ENCODE results near the gene QKI. TPM values are rescaled to one million over a fixed set of nuclear protein-coding genes. Genes with fewer than 3 reads are reported as not detected.

The QKI gene
- total RNA-seq, 2 experiments from 2014 or later: 69.0 to 70.6 TPM

DNA sequence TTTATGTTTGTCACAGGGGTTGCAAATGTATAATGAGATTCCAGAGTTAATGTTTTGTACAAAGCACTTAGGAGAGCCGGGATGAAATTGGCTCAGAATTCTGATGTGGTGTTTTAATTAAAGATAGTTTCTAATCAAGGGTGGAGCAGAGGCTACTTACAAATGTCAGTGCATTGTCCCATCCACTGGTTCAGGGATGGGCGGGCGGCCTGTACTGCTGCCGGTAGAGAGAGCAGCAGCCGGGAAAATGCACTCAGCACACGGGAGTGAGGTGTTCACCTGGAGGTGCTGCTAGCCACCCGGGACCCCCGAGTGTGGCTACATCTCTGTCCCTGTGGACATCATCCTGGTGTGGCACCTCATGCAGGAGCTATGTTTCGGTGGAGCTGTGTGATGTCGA, 193.3 kb downstream of the QKI start:
- Mint-ChIP-seq H3K27ac (no peak overlapping the region), H3K4me1 (peaks cover 4% of the 10 kb centered on the region), H3K9me3 (ENCODE audit: low read depth) (no peaks in the 10 kb centered on the region), H3K27me3 (peaks cover 3% of the 10 kb centered on the region), H3K36me3 (no peaks in the 10 kb centered on the region), H3K4me3 (no peak overlapping the region)
- CTCF ChIA-PET: no interaction called here
- ATAC-seq (no peak), DNase-seq (no peak)

DNA sequence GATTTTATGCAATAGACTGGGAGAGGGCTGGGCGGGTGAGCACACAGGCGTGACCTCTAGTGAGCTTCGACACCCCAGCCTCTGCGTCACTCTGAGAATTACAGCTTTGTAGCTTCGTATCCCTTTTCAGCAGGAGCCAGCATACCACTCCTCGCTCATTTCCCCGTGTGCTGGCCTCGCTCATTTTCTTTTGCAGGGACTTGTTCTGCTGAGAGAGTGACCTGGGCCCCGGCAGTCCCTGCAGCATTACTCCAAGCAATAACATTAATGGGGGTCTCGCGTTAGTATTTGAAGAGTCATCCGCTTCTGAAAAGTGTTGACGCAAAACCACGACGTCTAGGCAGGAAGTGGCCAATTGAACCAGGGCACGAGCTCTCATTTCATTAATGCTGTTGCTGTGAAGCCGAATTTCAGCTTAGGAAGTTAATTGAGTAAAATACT, 193.7 kb downstream of the QKI start:
- CTCF ChIA-PET: no interaction called here
- Mint-ChIP-seq H3K4me3 (no peak overlapping the region), H3K9me3 (ENCODE audit: low read depth) (no peaks in the 10 kb centered on the region), H3K4me1 (peaks cover 4% of the 10 kb centered on the region), H3K27ac (no peak overlapping the region), H3K36me3 (no peaks in the 10 kb centered on the region), H3K27me3 (no peaks in the 10 kb centered on the region)
- DNase-seq: no peak
- no peak for ATAC-seq

DNA sequence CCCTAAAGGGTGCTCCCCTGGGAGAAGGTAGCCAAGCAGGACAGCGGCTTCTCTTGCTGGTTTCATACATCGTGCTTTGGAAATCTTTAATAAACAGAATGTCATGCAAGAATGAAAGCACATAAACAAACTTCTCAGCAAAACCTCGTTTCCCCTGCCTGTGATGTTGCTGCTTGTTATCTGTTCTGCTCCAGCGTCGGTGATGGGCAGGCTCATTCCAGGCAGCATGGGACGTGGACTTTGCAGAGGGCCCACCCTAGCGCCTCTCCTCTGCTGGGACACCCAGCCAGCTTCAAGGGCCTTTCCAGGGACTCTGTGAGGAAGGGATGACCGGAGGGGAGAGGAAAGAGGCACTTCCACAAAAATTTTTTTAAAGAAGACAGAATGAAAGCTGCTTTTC, 197.7 kb downstream of the QKI start:
- no peaks in the 10 kb centered on the region for H3K27me3 Mint-ChIP-seq
- CTCF ChIA-PET: no interaction called here

DNA sequence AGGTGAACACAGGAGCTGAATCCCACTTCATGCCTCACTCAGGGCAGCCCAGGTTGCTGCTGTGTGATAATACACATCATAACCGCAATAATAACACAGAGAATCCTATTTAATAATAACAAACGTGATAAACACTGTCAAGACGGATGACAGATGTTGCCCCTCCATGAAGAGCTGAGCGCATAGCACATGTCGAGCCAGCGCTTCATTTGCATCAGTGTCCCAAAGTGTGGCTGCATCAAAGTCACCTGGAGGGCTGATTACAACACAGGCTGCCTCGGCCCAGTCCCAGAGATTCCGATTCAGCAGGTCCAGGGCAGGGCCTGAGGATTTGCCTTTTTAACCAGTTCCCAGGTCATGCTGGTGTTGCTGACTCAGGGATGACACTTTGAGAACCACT, 198.5 kb downstream of the QKI start:
- H3K27ac Mint-ChIP-seq: no peak overlapping the region
- H3K4me3 Mint-ChIP-seq: no peak overlapping the region
- peaks cover 4% of the 10 kb centered on the region for H3K4me1 Mint-ChIP-seq
- H3K36me3 Mint-ChIP-seq: no peaks in the 10 kb centered on the region
- ATAC-seq: no peak
- CTCF ChIA-PET: no interaction called here
- H3K9me3 Mint-ChIP-seq (ENCODE audit: low read depth): no peaks in the 10 kb centered on the region
- no peaks in the 10 kb centered on the region for H3K27me3 Mint-ChIP-seq
- DNase-seq: no peak

More for the DNA sequence above, 197.7 kb downstream of the QKI start:
- Mint-ChIP-seq H3K27ac (no peak overlapping the region), H3K9me3 (ENCODE audit: low read depth) (no peaks in the 10 kb centered on the region), H3K36me3 (no peaks in the 10 kb centered on the region), H3K4me3 (no peak overlapping the region), H3K4me1 (peaks cover 4% of the 10 kb centered on the region)
- no peak for ATAC-seq
- no peak for DNase-seq

DNA sequence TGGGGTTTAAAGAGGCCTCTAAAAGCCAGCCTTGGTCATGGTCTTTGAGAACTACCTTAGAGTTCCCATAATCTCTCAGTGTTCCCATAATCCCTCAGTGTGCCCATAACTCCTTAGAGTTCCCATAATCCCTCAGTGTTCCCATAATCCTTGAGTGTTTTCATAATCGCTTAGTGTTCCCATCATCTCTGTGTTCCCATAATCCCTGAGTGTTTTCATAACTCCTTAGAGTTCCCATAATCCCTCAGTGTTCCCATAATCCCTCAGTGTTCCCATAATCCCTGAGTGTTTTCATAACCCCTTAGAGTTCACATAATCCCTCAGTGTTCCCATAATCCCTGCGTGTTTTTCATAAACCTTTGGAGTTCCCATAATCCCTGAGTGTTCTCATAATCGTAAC, 199.2 kb downstream of the QKI start:
- Mint-ChIP-seq H3K27me3 (no peaks in the 10 kb centered on the region), H3K4me1 (no peaks in the 10 kb centered on the region), H3K9me3 (ENCODE audit: low read depth) (no peaks in the 10 kb centered on the region), H3K36me3 (no peaks in the 10 kb centered on the region), H3K4me3 (no peak overlapping the region), H3K27ac (no peak overlapping the region)
- CTCF ChIA-PET: no interaction called here
- DNase-seq (no peak), ATAC-seq (no peak)

DNA sequence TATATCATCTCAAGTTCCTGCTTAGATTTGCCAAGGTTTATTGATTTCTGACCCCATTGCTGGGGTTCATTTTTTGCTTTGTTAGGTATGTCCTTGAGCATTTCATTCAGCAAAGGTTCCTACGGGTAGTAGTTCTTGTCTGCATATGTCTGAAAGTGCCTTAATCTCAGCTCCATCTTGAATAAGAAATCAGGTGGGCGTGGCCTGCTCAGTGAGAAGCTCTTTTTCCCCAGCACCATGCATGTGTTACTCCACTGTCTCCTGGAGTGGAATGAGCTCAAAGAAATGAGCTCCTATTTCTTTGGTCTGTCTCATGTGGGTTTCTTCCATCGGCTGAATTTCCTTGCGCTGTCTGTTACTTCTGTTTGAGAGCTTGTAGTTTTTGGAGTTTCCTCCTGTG, 201.9 kb downstream of the QKI start:
- H3K4me3 Mint-ChIP-seq: no peak overlapping the region
- DNase-seq (no peak), ATAC-seq (no peak)
- H3K4me1 Mint-ChIP-seq: no peaks in the 10 kb centered on the region
- CTCF ChIA-PET: no interaction called here
- H3K27me3 Mint-ChIP-seq: no peaks in the 10 kb centered on the region
- H3K9me3 Mint-ChIP-seq (ENCODE audit: low read depth): no peaks in the 10 kb centered on the region
- H3K36me3 Mint-ChIP-seq: no peaks in the 10 kb centered on the region
- H3K27ac Mint-ChIP-seq: no peak overlapping the region

DNA sequence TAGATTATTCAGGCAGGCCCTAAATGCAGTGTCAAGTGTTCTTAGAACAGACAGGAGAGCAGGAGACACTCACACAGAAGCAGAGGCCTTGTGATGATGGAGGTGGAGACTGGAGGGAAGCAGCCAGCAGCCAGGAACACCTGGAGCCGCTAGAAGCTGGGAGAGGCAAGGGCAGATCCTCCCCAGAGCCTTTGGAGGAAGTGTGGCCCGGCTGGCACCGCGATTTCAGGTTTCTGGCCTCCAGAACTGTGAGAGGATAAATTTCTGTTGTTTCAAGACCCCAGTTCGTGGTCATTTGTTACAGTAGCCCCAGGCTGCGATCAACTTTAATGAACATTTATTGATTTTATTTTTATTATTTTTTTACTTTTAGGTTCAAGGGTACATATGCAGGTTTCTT, 203.0 kb downstream of the QKI start:
- H3K9me3 Mint-ChIP-seq (ENCODE audit: low read depth): no peaks in the 10 kb centered on the region
- H3K27me3 Mint-ChIP-seq: no peaks in the 10 kb centered on the region
- H3K36me3 Mint-ChIP-seq: no peaks in the 10 kb centered on the region
- no peaks in the 10 kb centered on the region for H3K4me1 Mint-ChIP-seq
- DNase-seq (no peak), ATAC-seq (no peak)
- H3K4me3 Mint-ChIP-seq: no peak overlapping the region
- no peak overlapping the region for H3K27ac Mint-ChIP-seq
- CTCF ChIA-PET: no interaction called here

DNA sequence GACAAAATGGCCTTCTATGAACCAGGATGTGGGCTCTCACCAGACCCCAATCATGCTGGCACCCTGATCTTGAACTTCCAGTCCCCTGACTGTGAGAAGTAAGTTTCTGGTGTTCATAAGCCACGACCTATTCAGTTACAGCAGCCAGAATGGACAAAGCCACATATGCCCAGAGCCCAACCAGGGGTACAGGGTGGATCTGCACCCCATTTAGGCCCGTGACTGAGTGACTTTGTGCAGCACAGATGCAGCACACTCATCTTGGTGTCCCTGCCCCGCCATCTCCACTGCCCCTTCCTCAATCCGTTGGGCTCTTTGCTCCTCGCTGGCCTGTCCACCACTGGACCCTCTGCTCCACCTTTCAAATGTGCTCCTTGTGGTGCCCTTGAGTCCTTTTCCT, 205.6 kb downstream of the QKI start:
- H3K27me3 Mint-ChIP-seq: peaks cover 2% of the 10 kb centered on the region
- H3K4me1 Mint-ChIP-seq: no peaks in the 10 kb centered on the region
- ATAC-seq (no peak), DNase-seq (no peak)
- CTCF ChIA-PET: no interaction called here
- H3K4me3 Mint-ChIP-seq: no peak overlapping the region
- H3K36me3 Mint-ChIP-seq: no peaks in the 10 kb centered on the region
- H3K9me3 Mint-ChIP-seq (ENCODE audit: low read depth): no peaks in the 10 kb centered on the region
- H3K27ac Mint-ChIP-seq: no peak overlapping the region

DNA sequence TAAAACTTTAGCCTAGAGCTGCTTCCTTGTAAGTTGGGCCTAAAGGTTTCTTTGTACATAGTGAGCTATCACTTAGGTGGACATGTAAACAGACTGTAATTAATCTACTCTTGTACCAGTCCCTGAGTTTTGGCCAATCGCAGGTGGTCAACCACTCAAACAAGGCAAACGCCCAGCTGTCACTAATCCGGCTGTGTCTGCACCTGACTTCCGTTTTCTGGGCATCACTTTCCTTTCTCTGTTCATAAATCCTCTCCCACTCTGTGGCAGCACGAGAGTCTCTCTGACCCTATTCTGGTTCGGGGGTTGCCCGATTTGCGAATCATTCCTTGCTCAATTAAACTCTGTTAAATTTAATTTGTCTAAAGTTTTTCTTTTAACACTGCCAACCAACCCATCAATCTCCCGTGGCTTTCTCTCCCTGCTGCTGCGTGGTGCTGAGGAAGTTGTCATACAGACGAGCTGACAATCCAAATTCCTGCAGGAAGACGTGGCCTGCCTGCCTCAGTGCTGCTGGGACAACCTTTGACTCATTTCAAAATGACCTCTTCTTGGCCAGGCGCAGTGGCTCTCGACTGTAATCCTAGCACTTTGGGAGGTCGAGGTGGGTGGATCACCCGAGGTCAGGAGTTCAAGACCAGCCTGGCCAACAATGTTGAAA, 206.3 kb downstream of the QKI start:
- no peaks in the 10 kb centered on the region for H3K9me3 Mint-ChIP-seq (ENCODE audit: low read depth)
- no peak for ATAC-seq
- DNase-seq: no peak
- H3K27ac Mint-ChIP-seq: no peak overlapping the region
- peaks cover 3% of the 10 kb centered on the region for H3K27me3 Mint-ChIP-seq
- H3K36me3 Mint-ChIP-seq: no peaks in the 10 kb centered on the region
- H3K4me1 Mint-ChIP-seq: no peaks in the 10 kb centered on the region
- CTCF ChIA-PET: no interaction called here
- H3K4me3 Mint-ChIP-seq: no peak overlapping the region

DNA sequence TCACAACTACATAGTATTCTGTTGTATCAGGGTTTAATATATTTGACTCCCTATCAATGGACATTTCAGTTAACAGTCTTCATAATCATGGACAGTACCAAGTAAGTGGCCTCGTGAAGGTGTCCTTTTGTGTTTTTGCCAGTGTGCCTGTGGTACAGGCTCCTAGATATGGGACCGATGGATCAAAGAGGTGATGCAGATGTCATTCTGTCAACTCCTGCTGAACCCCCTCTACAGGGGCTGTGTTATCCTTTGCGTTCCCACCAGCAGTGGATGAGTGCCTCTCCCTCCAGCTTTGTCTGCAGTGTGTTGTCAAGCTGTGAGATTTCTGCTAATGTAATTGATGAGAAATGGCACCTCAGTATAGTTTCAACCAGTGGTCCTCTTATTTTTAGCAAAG, 210.7 kb downstream of the QKI start:
- no peaks in the 10 kb centered on the region for H3K36me3 Mint-ChIP-seq
- ATAC-seq (no peak), DNase-seq (no peak)
- H3K27ac Mint-ChIP-seq: no peak overlapping the region
- no peaks in the 10 kb centered on the region for H3K4me1 Mint-ChIP-seq
- CTCF ChIA-PET: no interaction called here
- peaks cover 12% of the 10 kb centered on the region for H3K27me3 Mint-ChIP-seq
- H3K4me3 Mint-ChIP-seq: no peak overlapping the region
- H3K9me3 Mint-ChIP-seq (ENCODE audit: low read depth): no peaks in the 10 kb centered on the region

DNA sequence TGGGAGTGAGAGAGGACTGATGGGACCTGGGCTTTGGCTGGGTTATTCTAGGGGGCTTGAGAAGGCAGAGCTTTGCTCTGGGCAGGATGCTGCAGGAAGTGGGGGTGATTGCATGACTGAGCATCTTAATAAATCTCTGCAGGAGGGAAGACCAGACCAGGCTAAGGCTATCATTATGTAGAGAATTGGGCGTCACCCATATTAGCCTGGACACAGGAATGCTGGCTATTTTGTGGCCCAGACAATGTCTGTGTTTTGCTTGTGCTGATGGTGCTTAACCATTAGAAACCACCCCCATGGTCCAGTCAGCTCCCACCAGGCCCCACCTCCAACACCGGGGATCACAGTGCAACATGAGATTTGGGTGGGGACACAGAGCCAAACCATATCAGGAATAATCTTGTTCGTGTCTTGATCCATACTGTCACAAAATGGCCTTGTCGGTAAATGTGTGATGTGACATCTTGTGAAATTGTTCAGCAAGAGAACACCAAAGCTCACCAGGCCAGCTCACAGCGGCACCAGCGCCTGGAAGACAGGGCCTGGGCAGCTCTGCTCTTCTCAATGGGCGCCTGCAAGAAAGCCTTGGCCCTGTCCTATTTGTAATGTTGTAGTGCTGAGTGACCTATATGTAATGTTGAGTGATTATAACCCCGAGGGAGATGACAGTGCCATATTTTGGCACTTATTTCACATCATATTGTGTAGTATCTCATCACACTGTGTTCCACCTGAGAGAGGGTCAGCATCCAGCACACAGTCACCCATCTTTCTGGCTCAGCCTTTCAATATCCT, 211.8 kb downstream of the QKI start:
- H3K4me1 Mint-ChIP-seq: no peaks in the 10 kb centered on the region
- H3K9me3 Mint-ChIP-seq (ENCODE audit: low read depth): no peaks in the 10 kb centered on the region
- peaks cover 16% of the 10 kb centered on the region for H3K27me3 Mint-ChIP-seq

DNA sequence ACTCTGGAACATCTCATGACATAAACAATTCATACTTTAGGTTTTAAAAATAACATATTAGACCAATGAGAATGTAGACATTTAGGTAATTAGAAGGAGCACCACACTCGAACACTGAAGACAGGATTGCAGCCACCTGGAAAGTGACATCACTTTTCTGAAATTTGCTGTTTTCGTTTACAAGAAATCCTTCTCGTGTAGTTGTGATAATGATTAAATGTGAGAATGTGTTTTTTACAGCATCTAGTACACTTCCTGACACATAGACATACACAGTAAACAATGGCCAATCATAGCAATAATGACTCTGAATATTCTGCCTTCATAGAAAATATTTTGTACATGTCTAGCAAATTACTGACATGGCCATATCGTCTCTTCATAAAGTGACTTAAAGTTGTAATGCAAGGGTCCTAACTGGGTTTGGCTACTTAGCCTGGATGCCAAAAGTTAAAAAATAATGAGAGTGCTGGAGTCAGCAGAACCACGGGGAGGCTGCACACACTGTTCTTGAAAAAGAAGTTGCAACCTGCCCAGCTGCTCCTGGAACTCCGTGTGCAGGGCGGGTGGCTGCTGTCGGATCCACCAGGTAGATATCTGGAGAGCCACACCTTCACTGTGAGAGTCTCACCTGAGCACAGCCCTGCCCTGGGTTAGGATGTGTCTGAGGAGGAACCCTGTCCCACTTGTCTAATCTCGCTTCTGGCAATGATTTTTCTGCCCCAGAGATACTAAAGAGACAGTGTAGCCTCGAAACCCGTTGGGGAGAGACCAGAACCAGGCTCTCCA, 212.9 kb downstream of the QKI start:
- Mint-ChIP-seq H3K36me3 (no peaks in the 10 kb centered on the region), H3K4me3 (no peak overlapping the region), H3K4me1 (no peaks in the 10 kb centered on the region), H3K9me3 (ENCODE audit: low read depth) (no peaks in the 10 kb centered on the region), H3K27me3 (peaks cover 19% of the 10 kb centered on the region), H3K27ac (no peak overlapping the region)
- ATAC-seq: no peak
- CTCF ChIA-PET: no interaction called here
- DNase-seq: no peak

More for the DNA sequence above, 211.8 kb downstream of the QKI start:
- CTCF ChIA-PET: no interaction called here
- no peak for DNase-seq
- H3K4me3 Mint-ChIP-seq: no peak overlapping the region
- no peaks in the 10 kb centered on the region for H3K36me3 Mint-ChIP-seq
- no peak overlapping the region for H3K27ac Mint-ChIP-seq
- no peak for ATAC-seq
